NT2/D1 (cell line): Measurements from ENCODE around the gene MTG2.

Experiments used
- YY1 ChIP-seq: IDR thresholded peaks from 2 replicates; pipeline ENCODE4 v1.6.1; 2011; ENCODE audit not compliant: insufficient read length, insufficient read depth
- ZNF274 ChIP-seq: IDR thresholded peaks from 2 replicates; pipeline ENCODE4 v1.6.1; 2011; ENCODE audit warnings: mild to moderate bottlenecking, low read depth, low read length

DNA sequence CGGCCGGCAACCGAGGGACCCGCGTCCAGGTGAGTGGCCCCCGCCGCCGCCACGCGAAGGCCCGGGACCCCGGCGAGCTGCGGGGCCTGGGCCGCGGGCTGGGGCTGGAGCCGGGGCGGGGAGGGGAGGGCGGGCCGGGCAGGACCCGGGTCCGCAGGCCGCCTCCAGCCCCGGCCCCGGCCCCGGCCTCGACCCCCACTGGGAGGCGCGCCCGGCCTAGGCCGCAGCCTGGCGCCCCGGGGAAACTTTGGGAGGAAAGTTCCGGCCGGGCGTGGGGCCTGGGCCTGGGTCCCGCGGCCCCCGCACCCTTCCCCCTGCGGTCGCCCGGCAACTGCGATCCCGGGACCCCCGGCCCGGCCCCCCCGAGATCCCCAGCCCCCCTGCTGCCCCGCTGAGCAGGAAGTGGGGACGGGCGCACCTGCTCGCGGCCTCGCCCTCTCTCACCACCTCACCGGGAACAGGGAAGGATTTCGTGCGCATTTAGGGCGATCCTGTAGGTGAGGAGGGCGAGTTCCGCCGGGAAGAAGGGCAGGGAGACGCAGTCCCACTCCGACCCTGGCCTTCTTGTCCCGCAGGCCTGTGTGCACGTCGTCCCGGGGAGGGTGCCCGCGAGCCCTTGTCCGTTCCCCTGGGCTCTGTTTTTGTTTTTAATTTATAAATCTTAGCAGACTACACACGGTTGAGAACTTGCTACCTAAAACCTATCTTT, 55.9 kb downstream of the MTG2 start:
- TF ChIP-seq ZNF274 (no peak), YY1 (no peak)
